K562 (cell line): ENCODE results near the gene IRF2. TPM values are rescaled to one million over a fixed set of nuclear protein-coding genes. Genes with fewer than 3 reads are reported as not detected.

Source experiments
- ATAC-seq: fragments of 200-7000 bp; cut with Tn5 transposase; 3 replicates; pipeline ENCODE4 v1.9.1; 2020; ENCODE audit warnings: moderate library complexity
- BruUV-seq: library from RNA; stranded (reverse); fragments of 400-500 nt; replicated peaks from 2 replicates; lab custom pipeline; 2021; lab: Mats Ljungman, UMichigan
- CTCF ChIA-PET: fragments of 300-600 bp; formaldehyde crosslinking; extraction: SDS; loops from one replicate; lab custom pipeline; 2021; ENCODE audit warnings: low intra/inter-chr PET ratio; lab: Yijun Ruan, JAX
- POLR2A ChIA-PET: fragments of 300-600, 350-650 bp; sonication (Branson Sonifier 250); formaldehyde crosslinking; extraction: SDS; loops from one replicate; lab custom pipeline; 2021; ENCODE audit warnings: antibody characterized with exemption, inconsistent platforms; lab: Yijun Ruan, JAX
- DNase-seq, 4 experiments: peaks; one replicate each; pipeline versions ENCODE4 v3.0.0 to v3.0.0-alpha.2; 2011 to 2018; ENCODE audit warnings: low spot score in 3 of 4, mixed read lengths in 3 of 4; ENCODE audit errors: extremely low read depth in 1 of 4
- FAIRE-seq: peaks from 2 replicates; lab custom pipeline; 2011; peaks lifted over from hg19 to GRCh38; lab: Jason Lieb, UNC
- H2AFZ ChIP-seq: 2 replicates; pipeline ENCODE4 v1.6.0; 2011; ENCODE audit warnings: low read depth, low read length, control low read depth, inconsistent platforms
- H3K27ac ChIP-seq: fragments of 200-600 bp; 3 replicates; pipeline ENCODE4 v1.8.0; 2011; ENCODE audit warnings: low read depth, mild to moderate bottlenecking, control low read depth, inconsistent platforms, low read length, moderate library complexity, mixed read lengths; ENCODE audit errors: extremely low read depth
- H3K27me3 ChIP-seq, 2 experiments: fragments of 300-600 bp in 1 of 2; 2 replicates in 1 of 2; 3 replicates in 1 of 2; pipeline versions ENCODE4 v1.6.0 to v1.8.0; 2011; ENCODE audit warnings: inconsistent platforms in 2 of 2, low read length in 2 of 2, mild to moderate bottlenecking in 1 of 2, mixed read lengths in 1 of 2, moderate library complexity in 1 of 2; ENCODE audit not compliant: control insufficient read depth in 2 of 2, insufficient read depth in 2 of 2
- H3K36me3 ChIP-seq: fragments of 300-600 bp; 3 replicates; pipeline ENCODE4 v1.8.0; 2011; ENCODE audit warnings: mild to moderate bottlenecking, low read length, inconsistent platforms; ENCODE audit not compliant: control insufficient read depth, insufficient read depth
- H3K4me1 ChIP-seq, 2 experiments: fragments of 200-600 bp in 1 of 2; replicated peaks in 1 of 2; 2 replicates in 1 of 2; 3 replicates in 1 of 2; pipeline versions ENCODE4 v1.5.1 to v1.8.0; 2011; ENCODE audit warnings: inconsistent platforms in 2 of 2, low read length in 2 of 2, mild to moderate bottlenecking in 1 of 2, mixed read lengths in 1 of 2, moderate library complexity in 1 of 2; ENCODE audit not compliant: control insufficient read depth in 2 of 2, insufficient read depth in 2 of 2
- H3K4me2 ChIP-seq: 2 replicates; pipeline ENCODE4 v1.6.1; 2011; ENCODE audit warnings: low read length, control low read depth, inconsistent platforms, mixed read lengths; ENCODE audit not compliant: insufficient read depth
- H3K4me3 ChIP-seq: fragments of 200-600 bp; sonication (generic), shearing (Covaris generic); 2 replicates; pipeline ENCODE4 v1.5.1; 2016; ENCODE audit warnings: control low read depth, inconsistent platforms
- H3K79me2 ChIP-seq: fragments of 200-600 bp; 3 replicates; pipeline ENCODE4 v1.8.0; 2011; ENCODE audit warnings: low read length, inconsistent platforms; ENCODE audit not compliant: control insufficient read depth, insufficient read depth
- H3K9ac ChIP-seq, 2 experiments: 2 replicates each; pipeline versions ENCODE4 v1.6.0 to v1.6.1; 2011; ENCODE audit warnings: low read depth in 2 of 2, low read length in 2 of 2, control low read depth in 1 of 2, inconsistent platforms in 1 of 2, mild to moderate bottlenecking in 1 of 2, mixed read lengths in 1 of 2; ENCODE audit not compliant: insufficient read depth in 1 of 2
- H3K9me1 ChIP-seq: one replicate; pipeline ENCODE4 v1.6.0; 2011; ENCODE audit warnings: inconsistent platforms, mild to moderate bottlenecking, low read length, moderate library complexity; ENCODE audit not compliant: control insufficient read depth, insufficient read depth
- H3K9me3 ChIP-seq: replicated peaks from 2 replicates; pipeline ENCODE4 v1.5.1; 2011; ENCODE audit warnings: low read depth, low read length, inconsistent platforms; ENCODE audit not compliant: control insufficient read depth, insufficient read depth
- H4K20me1 ChIP-seq: replicated peaks from 2 replicates; pipeline ENCODE4 v1.6.1; 2011; ENCODE audit warnings: low read length, inconsistent platforms, mixed read lengths; ENCODE audit not compliant: control insufficient read depth, insufficient read depth
- ASH1L ChIP-seq: fragments of 450-650 bp; IDR thresholded peaks from 2 replicates; pipeline ENCODE4 v1.6.1; 2018; ENCODE audit warnings: borderline replicate concordance, mild to moderate bottlenecking, low read depth; ENCODE audit not compliant: partially characterized antibody
- DEAF1 ChIP-seq: fragments of 450-650 bp; formaldehyde crosslinking; IDR thresholded peaks from 2 replicates; pipeline ENCODE4 v1.4.0; 2020; ENCODE audit warnings: mild to moderate bottlenecking, moderate library complexity
- FOXO4 ChIP-seq: fragments of 450-650 bp; formaldehyde crosslinking; IDR thresholded peaks from 2 replicates; pipeline ENCODE4 v1.4.0; 2020; ENCODE audit warnings: mild to moderate bottlenecking, moderate library complexity
- KDM5B ChIP-seq: fragments of 200-600 bp; sonication (generic); IDR thresholded peaks from 2 replicates; pipeline ENCODE4 v1.6.1; 2012; ENCODE audit warnings: low read depth, mild to moderate bottlenecking, moderate library complexity, low read length, control low read depth, inconsistent platforms; ENCODE audit not compliant: insufficient replicate concordance
- MTA3 ChIP-seq: fragments of 450-650 bp; formaldehyde crosslinking; IDR thresholded peaks from 2 replicates; pipeline ENCODE4 v1.6.1; 2017; ENCODE audit warnings: mild to moderate bottlenecking, borderline replicate concordance
- MTF1 ChIP-seq: fragments of 250-450 bp; sonication (Bioruptor Pico); IDR thresholded peaks from 2 replicates; pipeline ENCODE4 v1.9.0; 2021; ENCODE audit warnings: moderate library complexity, mild to moderate bottlenecking, inconsistent platforms, borderline replicate concordance
- NCOA6 ChIP-seq: fragments of 450-650 bp; IDR thresholded peaks from 2 replicates; pipeline ENCODE4 v1.6.1; 2017; ENCODE audit warnings: mild to moderate bottlenecking
- POLR2AphosphoS5 ChIP-seq: IDR thresholded peaks from 2 replicates; pipeline ENCODE4 v1.6.1; 2011; ENCODE audit warnings: mild to moderate bottlenecking, low read depth, low read length, moderate library complexity; ENCODE audit not compliant: control insufficient read depth, insufficient read depth
- ZBTB1 ChIP-seq: sonication (generic); formaldehyde crosslinking; IDR thresholded peaks from 2 replicates; pipeline ENCODE4 v1.8.1; 2023; ENCODE audit warnings: missing genetic modification reagents, low read depth, mild to moderate bottlenecking, borderline replicate concordance
- ZFPM2 ChIP-seq: fragments of 250-450 bp; sonication (Bioruptor Pico); IDR thresholded peaks from 2 replicates; pipeline ENCODE4 v1.5.1; 2022; ENCODE audit warnings: mild to moderate bottlenecking
- WGBS: fragments of 100-300 bp; shearing (Covaris generic); methylation state at CpG from one replicate; pipeline ENCODE4 v1.1.6; 2016; ENCODE audit warnings: low coverage, mixed read lengths; ENCODE audit not compliant: insufficient coverage; ENCODE audit errors: missing lambda C conversion rate; 5-methylcytosine and 5-hydroxymethylcytosine counted together
- in situ Hi-C: fragments of 300-500 bp; cut with MboI; formaldehyde crosslinking; loops from 4 replicates; pipeline ENCODE4 v1.15.0; 2018; ENCODE audit warnings: inconsistent platforms, mixed read lengths
- intact Hi-C: fragments of 100-400 bp; cut with micrococcal nuclease; formaldehyde crosslinking; loops from 2 replicates; pipeline ENCODE4 v1.14.2; 2022
- polyA plus RNA-seq, 8 experiments: library from polyadenylated mRNA; depleted of rRNA in 4 of 8; stranded (reverse) in 5 of 8; unstranded in 3 of 8; fragments of >200 nt; fragmentation: Nextera tagmentation in 2 of 8; fragmentation: Illumina TruSeq in 1 of 8; extraction: Ambion mirVana in 2 of 8; extraction: Trizol in 1 of 8; gene quantifications; 2 replicates each; pipeline versions ENCODE4 v1.2.1 to v1.2.3, GENCODE V29; 2011 to 2014; ENCODE audit warnings: inconsistent platforms in 1 of 8, missing spikeins in 1 of 8
- total RNA-seq, 7 experiments: library from RNA; depleted of rRNA in 6 of 7; stranded (reverse); fragments of >200 nt in 6 of 7; fragmentation: Illumina TruSeq in 2 of 7; extraction: Trizol in 2 of 7; gene quantifications; 2 replicates each; pipeline versions ENCODE4 v1.2.1 to v1.2.3, GENCODE V29; 2011 to 2021; ENCODE audit warnings: low replicate concordance in 1 of 7
- TF ChIP-seq, protein P1 (sequence below): fragments of 250-450 bp; sonication (Bioruptor Pico); IDR thresholded peaks from 2 replicates; pipeline ENCODE4 v1.5.0; 2021; ENCODE audit warnings: mild to moderate bottlenecking, borderline replicate concordance
- TF ChIP-seq, protein P2 (sequence below): sonication (generic); formaldehyde crosslinking; IDR thresholded peaks from 2 replicates; pipeline ENCODE4 v1.8.0; 2022; ENCODE audit warnings: mild to moderate bottlenecking, missing genetic modification reagents

IRF2 gene
- total and polyA plus RNA-seq, 9 of the 15 experiments (the other 6 are each of a cell fraction or from before 2014, with no cell fraction given): 7.1 to 17.1 (median 11.3) TPM

- H2AFZ ChIP-seq: no peak overlapping the region
- FAIRE-seq (no peak), DNase-seq (no peak), ATAC-seq (no peak)
- H4K20me1 ChIP-seq: peaks cover 34% of the 10 kb centered on the region
- no peak overlapping the region for H3K9ac ChIP-seq
- no peaks in the 10 kb centered on the region for H3K9me3 ChIP-seq
- peaks cover 35% of the 10 kb centered on the region for H3K79me2 ChIP-seq
- CTCF ChIA-PET: no interaction called here
- H3K4me1 ChIP-seq: peaks cover 6 to 19% of the 10 kb centered on the region in 2 experiments; a peak in 4 of 5 replicates
- no peaks in the 10 kb centered on the region for H3K27me3 ChIP-seq
- H3K36me3 ChIP-seq: no peaks in the 10 kb centered on the region; the same call in 2 of the 3 replicates
- no peaks in the 10 kb centered on the region for H3K9me1 ChIP-seq
- H3K27ac ChIP-seq: no peak overlapping the region
- POLR2A ChIA-PET: no interaction called here
- intact Hi-C loops: no loop called here
- in situ Hi-C loops: no loop called here
- H3K4me3 ChIP-seq: no peak overlapping the region
- no TSS peak for BruUV-seq
- WGBS: 92% methylated on average over 2 of the region's 3 CpGs
- no peak for TF ChIP-seq MTA3
- TF ChIP-seq DEAF1: no peak
- no peak for TF ChIP-seq ZBTB1 (CRISPR knock-in tag)
- TF ChIP-seq, protein P1, sequence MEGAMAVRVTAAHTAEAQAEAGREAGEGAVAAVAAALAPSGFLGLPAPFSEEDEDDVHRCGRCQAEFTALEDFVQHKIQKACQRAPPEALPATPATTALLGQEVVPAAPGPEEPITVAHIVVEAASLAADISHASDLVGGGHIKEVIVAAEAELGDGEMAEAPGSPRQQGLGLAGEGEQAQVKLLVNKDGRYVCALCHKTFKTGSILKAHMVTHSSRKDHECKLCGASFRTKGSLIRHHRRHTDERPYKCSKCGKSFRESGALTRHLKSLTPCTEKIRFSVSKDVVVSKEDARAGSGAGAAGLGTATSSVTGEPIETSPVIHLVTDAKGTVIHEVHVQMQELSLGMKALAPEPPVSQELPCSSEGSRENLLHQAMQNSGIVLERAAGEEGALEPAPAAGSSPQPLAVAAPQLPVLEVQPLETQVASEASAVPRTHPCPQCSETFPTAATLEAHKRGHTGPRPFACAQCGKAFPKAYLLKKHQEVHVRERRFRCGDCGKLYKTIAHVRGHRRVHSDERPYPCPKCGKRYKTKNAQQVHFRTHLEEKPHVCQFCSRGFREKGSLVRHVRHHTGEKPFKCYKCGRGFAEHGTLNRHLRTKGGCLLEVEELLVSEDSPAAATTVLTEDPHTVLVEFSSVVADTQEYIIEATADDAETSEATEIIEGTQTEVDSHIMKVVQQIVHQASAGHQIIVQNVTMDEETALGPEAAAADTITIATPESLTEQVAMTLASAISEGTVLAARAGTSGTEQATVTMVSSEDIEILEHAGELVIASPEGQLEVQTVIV (CRISPR knock-in tag): no peak
- no peak for TF ChIP-seq KDM5B
- no peak for TF ChIP-seq FOXO4 (CRISPR knock-in tag)
- TF ChIP-seq ZFPM2 (CRISPR knock-in tag): no peak
- no peak for TF ChIP-seq POLR2AphosphoS5
- no peak for TF ChIP-seq MTF1 (CRISPR knock-in tag)
- TF ChIP-seq ASH1L: no peak
- TF ChIP-seq, protein P2, sequence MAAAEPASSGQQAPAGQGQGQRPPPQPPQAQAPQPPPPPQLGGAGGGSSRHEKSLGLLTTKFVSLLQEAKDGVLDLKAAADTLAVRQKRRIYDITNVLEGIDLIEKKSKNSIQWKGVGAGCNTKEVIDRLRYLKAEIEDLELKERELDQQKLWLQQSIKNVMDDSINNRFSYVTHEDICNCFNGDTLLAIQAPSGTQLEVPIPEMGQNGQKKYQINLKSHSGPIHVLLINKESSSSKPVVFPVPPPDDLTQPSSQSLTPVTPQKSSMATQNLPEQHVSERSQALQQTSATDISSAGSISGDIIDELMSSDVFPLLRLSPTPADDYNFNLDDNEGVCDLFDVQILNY (CRISPR knock-in tag): no peak
- TF ChIP-seq NCOA6: no peak
- no peak overlapping the region for H3K4me2 ChIP-seq
These were observed 28.2 kb downstream of the IRF2 start for GRCh38 chr4:184446132-184446658.
